Upper lobe of right lung (tissue), 1 donor: ENCODE measurements around the gene TYRO3. TPM values are rescaled to one million over a fixed set of nuclear protein-coding genes. Genes with fewer than 3 reads are reported as not detected.

ENCODE experiments used
- ATAC-seq: fragments of 200-7000 bp; cut with Tn5 transposase; one replicate; pipeline ENCODE4 v1.9.1; 2020; ENCODE audit warnings: mild to moderate bottlenecking, moderate library complexity
- DNase-seq: peaks from one replicate; pipeline ENCODE4 v3.0.0-alpha.2; 2020
- H3K27ac ChIP-seq: fragments of 200-600 bp; one replicate; pipeline ENCODE4 v1.8.0; 2022
- H3K27me3 ChIP-seq: fragments of 200-600 bp; one replicate; pipeline ENCODE4 v1.8.0; 2022; ENCODE audit warnings: mild to moderate bottlenecking
- H3K36me3 ChIP-seq: fragments of 200-600 bp; one replicate; pipeline ENCODE4 v1.8.0; 2022
- H3K4me1 ChIP-seq: fragments of 200-600 bp; one replicate; pipeline ENCODE4 v1.8.0; 2022
- H3K4me3 ChIP-seq: fragments of 200-600 bp; one replicate; pipeline ENCODE4 v1.8.0; 2022; ENCODE audit warnings: mild to moderate bottlenecking
- H3K9me3 ChIP-seq: fragments of 200-600 bp; one replicate; pipeline ENCODE4 v1.8.0; 2022
- CTCF ChIP-seq: fragments of 200-600 bp; IDR thresholded peaks from one replicate; pipeline ENCODE4 v1.8.0; 2022; ENCODE audit warnings: antibody characterized with exemption
- intact Hi-C: fragments of 100-400 bp; cut with DNase I; formaldehyde crosslinking; loops from one replicate; pipeline ENCODE4 v1.11.0; 2022
- total RNA-seq: library from RNA; stranded (reverse); fragmentation: NEBNext Ultra II Directional; extraction: Animal tissue kit (Norgen Biotek cat#: 25700); gene quantifications from one replicate; pipeline ENCODE4 v1.2.1, GENCODE V29; 2021
- donor health status: DM: no; HTN: yes; CAD: no; lungs with severe emphysema.

The TYRO3 gene
- total RNA-seq, 1 donor from 2014 or later: 22.6 TPM

- Histone ChIP-seq H3K27ac (no peak overlapping the region), H3K4me3 (no peak overlapping the region), H3K36me3 (no peaks in the 10 kb centered on the region), H3K9me3 (no peaks in the 10 kb centered on the region), H3K4me1 (no peaks in the 10 kb centered on the region), H3K27me3 (no peaks in the 10 kb centered on the region)
- no peak for TF ChIP-seq CTCF
- DNase-seq (no peak), ATAC-seq (no peak)
- intact Hi-C loops: no loop called here
These were observed 70.9 kb downstream of the TYRO3 start for GRCh38 chr15:41629883-41630282.

- no peak for TF ChIP-seq CTCF
- intact Hi-C loops: no loop called here
- Histone ChIP-seq H3K4me3 (no peak overlapping the region), H3K9me3 (no peaks in the 10 kb centered on the region), H3K4me1 (no peaks in the 10 kb centered on the region), H3K27ac (no peak overlapping the region), H3K27me3 (no peaks in the 10 kb centered on the region), H3K36me3 (no peaks in the 10 kb centered on the region)
- ATAC-seq: no peak
- no peak for DNase-seq
These were observed 71.7 kb downstream of the TYRO3 start for GRCh38 chr15:41630616-41631217.

- H3K27ac ChIP-seq: no peak overlapping the region
- no peaks in the 10 kb centered on the region for H3K36me3 ChIP-seq
- intact Hi-C loops: no loop called here
- no peaks in the 10 kb centered on the region for H3K9me3 ChIP-seq
- no peak for DNase-seq
- no peaks in the 10 kb centered on the region for H3K4me1 ChIP-seq
- no peak for ATAC-seq
- no peaks in the 10 kb centered on the region for H3K27me3 ChIP-seq
- no peak for TF ChIP-seq CTCF
- H3K4me3 ChIP-seq: no peak overlapping the region
These were observed 73.0 kb downstream of the TYRO3 start for GRCh38 chr15:41631880-41632470.

Other genes with a start within 250 kb of the TYRO3 start
- 0.55 TPM for gene OIP5, start 226.6 kb upstream of the TYRO3 start, total RNA-seq
- gene NUSAP1, start 226.3 kb upstream of the TYRO3 start, total RNA-seq: 6.7 TPM
- 15.3 TPM for gene NDUFAF1, start 156.7 kb upstream of the TYRO3 start, total RNA-seq
- 27.1 TPM for gene RTF1, start 142.1 kb upstream of the TYRO3 start, total RNA-seq
- 0.67 TPM for gene ITPKA, start 65.3 kb upstream of the TYRO3 start, total RNA-seq
- gene LTK, start 45.4 kb upstream of the TYRO3 start, total RNA-seq: 15.1 TPM
- gene RPAP1, start 15.0 kb upstream of the TYRO3 start, total RNA-seq: 24.9 TPM
- gene MGA, start 101.2 kb downstream of the TYRO3 start, total RNA-seq: 39.2 TPM
- gene MAPKBP1, start 215.3 kb downstream of the TYRO3 start, total RNA-seq: 22.4 TPM